MV-4-11 (cell line): Measurements from ENCODE around the gene DCBLD1.
"Not testable (repeated sequence)": the region's sequence is repeated elsewhere in the genome, so short reads cannot be mapped to it uniquely, and the experiment has no call there.

Experiments used
- DNase-seq: peaks from one replicate; lab custom pipeline; 2025; lab: John Stamatoyannopoulos, UW

DCBLD1 gene

DNA sequence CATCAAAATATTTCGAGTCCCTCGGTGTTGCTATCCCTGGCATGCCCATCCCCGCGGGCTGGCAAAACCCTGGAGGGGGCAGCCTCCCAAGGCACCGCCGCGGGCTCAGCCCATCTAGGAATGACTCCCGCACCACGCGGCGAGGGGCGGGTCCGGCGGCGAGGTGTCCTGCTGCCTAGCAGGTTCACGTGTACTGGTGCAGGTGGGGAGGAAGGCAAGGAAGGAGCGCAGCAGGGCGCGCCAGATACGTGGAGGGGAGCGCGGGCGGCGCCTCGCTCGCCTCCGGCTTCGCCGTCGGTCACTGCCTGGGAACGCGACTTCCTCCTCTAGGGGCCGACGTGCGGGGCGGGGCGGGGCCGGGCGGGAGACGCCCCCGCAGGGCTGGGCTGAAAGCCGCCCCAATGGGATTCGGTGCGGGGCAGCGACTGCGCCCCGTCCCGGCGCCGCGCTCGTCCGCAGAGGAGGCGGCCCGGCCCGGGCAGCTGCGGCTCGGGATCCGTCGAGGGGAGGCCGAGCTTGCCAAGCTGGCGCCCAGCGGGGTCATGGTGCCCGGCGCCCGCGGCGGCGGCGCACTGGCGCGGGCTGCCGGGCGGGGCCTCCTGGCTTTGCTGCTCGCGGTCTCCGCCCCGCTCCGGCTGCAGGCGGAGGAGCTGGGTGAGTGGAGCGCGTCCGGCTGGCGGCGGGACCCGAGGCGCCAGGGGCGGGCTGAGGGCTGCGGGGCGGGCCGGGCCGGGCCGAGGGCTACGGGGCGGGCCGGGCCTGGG is at the start of gene DCBLD1:
Gene DCBLD1 (plus strand): TSS at position 435 of the 764 bp plus-strand sequence. CDS start 108 bp downstream, at position 543.
- DNase-seq, result peak; percentile 64

DNA sequence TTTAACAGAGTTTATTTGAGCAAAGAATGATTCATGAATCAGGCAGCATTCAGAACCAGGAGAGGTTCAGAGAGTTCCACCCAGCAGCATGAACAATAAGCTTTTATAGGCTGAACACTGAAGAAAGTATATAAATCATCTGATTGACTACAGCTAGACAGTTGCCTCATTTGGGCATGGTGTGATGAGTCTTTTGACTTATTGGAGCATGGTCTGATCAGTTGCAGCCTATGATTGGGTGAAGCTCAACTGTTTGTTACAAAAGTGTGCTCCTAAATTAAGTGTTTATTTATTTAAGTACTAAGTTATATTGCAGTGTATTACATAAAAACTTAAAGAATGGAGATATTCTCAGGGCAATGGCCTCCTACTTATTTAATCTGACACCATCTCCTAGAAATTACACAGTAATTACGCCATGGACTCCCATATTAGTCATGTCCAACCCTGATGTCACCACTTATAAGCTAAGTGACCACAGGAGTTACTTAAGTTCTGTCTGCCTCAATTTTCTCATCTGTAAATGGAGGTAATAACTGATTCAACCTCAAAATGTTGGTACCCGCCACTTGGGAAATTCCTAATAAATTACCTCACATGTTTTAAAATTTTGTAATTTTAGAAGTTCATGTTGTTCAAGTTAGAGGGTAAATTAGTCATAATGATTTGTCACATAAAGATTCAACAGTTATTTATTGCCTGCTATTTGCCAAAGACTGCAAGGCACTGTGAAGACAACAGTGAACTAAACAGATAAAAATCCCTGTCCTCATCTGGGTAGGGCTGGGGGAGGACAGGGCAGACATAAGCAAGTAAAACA is 41.6 kb upstream of the DCBLD1 start:
- DNase-seq, result no peak

DNA sequence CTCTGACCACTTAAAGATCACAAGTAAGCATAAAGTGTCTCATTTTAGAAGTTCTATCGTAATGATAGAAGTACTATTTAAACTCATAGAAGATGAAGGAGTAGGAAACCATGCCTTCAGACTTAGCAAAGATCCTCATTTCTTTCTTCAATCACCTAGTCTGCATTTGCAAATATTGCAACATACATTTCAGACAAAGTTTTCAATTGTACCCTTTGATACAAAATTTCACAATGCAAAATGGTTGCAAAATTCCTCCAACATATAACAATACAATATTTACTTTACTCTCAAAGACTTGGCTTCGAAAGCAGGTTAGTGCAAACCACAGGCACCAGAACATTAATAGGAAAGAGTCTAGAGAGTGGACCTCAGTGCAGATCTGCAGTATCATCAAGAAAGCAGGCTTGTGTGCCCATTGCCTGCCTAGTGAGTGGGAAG is 40.6 kb upstream of the DCBLD1 start:
- peak; percentile 23 for DNase-seq

DNA sequence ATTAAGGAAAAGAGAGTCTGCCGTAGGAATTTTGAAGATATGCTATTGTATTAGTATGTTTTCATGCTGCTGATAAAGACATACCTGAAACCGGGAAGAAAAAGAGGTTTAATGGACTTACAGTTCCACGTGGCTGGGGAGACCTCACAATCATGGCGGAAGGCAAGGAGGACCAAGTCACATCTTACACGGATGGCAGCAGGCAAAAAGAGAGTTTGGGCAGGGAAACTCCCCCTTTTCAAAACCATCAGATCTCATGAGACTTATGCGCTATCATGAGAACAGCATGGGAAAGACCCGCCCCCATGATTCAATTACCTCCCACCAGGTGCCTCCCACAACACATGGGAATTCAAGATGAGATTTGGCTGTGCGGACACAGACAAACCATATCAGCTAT is 40.2 kb upstream of the DCBLD1 start:
- not testable (repeated sequence) for DNase-seq

DNA sequence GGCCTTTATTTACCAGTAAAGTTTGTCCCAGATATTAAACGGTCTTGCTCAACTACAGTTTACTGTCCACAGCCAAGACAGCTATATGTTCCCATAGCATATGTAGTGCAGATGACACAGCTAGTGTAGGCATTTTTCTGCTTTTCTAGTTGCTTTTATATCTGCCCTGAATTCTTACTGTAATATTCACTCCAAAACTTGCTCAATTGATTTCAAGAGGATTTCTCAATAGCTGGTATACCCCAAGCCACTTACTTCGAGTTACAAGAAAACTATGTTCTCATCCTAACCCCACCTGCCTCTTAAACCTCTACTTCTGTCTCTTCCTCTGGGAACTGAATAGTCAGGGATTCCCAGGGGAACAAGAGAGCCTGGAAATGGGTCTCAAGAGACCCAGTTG is 37.9 kb upstream of the DCBLD1 start:
- no peak for DNase-seq

DNA sequence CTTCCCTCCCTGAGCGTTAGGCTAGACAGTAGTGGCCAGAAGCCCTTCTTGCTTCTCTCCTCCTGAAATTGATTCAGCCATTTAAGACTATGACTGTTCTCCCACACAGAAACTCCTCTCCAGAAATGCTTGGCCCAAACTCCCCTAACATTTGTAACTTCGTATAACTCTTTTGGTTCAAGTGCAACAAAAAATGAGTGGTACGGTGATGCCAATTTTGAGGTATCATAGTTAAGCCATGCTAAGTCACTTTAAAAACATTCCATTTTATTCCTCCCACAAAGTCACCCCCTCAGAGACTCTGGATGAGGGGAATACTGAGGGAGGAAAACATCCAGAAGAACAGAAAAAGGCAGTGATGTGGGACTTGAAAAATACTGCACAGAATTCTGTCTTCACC is 35.6 kb upstream of the DCBLD1 start:
- no peak for DNase-seq

DNA sequence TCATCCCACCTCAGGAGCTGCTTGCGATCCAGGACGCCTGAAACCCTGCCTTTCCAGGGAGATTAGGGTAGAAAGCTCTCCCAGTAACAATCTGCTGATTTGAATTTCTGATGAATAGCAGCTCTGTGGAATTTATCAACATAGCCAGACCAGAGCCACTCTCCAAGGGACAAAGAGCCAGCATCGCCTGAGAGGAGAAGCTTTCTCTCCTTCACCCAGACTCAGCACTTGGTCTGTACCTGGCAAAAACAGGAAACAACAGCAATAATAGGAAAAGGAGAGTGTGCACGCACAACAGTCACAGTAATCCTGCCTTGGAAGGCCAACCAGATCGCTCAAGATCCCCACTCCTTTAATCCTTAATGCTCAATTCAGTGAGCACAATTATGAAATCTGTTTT is 34.5 kb upstream of the DCBLD1 start:
- no peak for DNase-seq

DNA sequence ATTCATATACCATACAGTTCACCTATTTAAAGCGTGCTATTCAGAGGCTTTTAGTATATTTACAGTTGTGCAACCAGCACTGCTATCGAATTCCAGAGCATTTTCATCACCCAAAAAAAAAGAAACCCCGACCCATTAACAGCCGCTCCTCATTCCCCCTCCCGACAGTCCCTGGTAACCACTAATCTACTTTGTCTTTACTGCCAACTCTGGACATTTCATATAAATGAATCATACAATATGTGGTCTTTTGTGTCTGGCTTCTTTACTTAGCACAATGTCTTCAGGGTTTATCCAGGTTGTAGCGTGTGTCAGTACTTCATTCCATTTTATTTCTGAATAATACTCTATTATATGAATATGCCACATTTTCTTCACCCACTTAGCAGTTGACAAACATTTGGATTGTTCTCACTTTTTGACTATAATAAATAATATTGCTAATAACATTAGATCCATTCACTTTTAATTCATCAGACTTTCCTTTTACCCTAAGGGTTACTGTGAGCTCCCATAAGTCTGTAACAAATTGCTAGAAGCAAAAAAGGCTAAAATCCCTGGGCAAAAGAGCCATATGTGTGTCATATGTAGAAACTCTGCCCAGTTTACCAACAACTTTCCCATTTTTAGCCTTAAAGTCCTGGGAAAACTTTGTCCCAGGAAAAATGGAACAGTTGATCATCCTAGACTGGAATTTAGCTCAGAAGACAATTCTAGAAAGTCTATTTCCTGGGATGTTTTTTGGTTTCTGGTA is 33.6 kb upstream of the DCBLD1 start:
- no peak for DNase-seq

DNA sequence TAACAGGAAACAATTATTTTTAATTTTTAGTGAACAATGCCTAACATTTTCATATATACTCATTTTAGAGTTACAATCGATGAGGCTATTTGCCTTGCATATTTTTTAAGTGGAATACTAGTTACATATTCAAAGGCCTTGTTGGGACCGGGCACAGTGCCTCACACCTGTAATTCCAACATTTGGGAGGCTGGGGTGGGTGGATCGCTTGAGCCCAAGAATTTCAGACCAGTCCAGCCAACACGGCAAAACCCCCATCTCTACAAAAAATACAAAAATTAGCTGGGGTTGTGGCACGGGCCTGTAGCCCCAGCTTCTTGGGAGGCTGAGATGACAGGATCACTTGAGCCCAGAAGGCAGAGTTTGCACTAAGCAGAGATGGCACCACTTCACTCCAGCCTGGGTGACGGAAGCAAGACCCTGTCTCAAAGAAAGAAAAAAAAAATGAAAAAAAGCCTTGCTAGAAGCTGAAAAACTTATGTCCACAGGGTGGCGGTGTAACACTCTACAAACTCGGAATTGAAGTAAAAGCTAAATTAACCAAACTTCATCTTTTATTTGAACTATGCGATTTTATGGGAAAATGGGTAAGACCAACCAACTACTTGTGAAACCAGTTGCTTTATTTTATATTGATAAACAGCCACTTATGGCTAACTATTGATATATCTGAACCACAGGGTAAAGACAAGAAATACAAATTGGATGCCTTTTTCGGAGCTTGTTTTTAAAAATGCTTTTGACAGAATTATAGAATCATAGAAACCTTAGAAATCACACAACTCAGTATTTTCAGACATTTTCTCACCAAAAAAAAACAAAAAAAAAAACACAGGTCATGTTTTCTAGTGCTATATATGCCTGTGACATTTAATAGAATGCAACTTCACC is 32.7 kb upstream of the DCBLD1 start:
- peak; percentile 55 for DNase-seq

DNA sequence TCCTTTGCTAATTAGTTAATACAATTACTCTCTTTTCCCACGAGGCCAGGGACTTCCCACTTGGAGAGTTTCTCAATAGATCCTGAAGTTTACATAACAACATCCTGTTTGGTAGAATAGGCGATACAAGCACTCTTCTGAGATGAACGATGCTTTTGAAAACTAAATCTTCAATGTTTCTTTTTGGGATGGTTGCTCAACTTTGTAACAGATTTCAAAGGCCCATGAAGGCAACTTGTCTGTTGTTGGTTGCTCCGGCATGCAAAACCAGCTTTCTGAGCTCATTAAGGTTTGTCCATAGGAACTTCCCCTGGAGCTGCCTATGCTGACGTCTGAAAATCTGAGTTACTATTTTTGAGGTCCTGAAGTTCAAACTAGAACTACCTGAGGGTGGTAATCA is 30.8 kb upstream of the DCBLD1 start:
- peak; percentile 10 for DNase-seq

DNA sequence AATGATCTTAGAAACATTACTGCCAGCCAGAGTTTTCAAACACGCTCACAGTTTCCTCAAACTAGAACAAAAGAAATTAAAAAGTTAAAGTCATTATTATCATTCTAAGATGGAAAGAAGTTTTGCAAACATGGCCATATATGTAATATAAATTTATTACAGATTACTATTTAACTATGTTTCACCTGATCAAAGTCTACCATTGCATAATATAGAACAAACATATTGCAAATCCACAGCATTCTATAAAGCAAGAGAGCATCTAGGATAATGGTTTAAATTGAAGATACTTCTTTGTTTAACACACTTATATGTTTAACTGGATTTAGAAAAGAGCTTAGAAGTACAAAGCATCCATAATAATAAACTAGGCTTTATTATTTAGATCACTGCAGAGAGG is 26.2 kb upstream of the DCBLD1 start:
- no peak for DNase-seq

DNA sequence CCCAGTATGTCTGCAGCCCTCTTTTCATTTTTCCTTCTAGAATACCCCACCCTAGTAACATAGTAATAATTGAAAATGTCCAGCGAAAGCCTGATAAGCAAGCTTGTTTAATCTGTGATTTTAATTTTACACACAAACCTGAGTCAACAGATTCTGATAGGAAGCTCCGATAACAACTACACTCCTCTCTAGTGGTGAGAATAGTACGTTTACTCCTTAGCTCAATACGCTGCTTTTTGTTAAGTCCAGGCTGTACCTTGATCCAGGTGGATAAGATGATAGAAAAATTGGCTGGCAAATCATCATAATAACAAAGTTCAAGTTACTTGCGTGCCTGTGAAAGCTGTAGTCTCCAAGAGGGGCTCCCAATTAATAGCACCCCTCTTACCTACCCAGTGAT is 25.5 kb upstream of the DCBLD1 start:
- DNase-seq, result no peak

DNA sequence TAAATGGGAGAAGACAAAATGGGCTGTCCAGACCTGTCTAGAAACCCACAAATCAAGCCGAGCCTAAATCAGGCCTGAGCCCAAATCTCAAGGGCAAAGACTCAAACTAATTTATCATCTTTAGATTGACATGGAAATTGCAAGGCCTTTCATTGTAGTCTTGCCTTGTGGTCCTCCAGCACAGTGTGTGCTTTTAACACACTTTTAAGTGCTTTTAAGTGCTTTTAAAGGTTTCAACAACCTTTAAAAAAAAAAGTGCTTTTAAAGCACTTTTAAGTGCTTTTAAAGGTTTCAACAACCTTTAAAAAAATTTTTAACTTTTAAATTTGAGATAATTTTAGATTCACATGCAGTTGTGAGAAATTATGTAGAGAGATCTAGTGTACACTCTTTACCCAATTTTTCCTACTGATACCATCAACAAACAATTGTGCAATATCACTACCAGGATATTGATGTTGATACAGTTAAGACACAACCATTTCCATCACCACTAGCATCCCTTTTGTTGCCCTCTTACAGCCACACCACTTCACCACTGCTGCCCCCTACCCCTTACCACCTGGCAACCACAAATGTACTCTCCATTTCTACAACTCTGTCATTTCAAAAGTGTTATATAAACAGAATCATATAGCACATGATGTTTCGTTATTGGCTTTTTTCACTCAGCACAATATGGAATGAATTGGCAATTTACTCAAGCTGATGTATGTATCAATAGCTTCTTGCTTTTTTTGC is 23.1 kb upstream of the DCBLD1 start:
- DNase-seq, result no peak

DNA sequence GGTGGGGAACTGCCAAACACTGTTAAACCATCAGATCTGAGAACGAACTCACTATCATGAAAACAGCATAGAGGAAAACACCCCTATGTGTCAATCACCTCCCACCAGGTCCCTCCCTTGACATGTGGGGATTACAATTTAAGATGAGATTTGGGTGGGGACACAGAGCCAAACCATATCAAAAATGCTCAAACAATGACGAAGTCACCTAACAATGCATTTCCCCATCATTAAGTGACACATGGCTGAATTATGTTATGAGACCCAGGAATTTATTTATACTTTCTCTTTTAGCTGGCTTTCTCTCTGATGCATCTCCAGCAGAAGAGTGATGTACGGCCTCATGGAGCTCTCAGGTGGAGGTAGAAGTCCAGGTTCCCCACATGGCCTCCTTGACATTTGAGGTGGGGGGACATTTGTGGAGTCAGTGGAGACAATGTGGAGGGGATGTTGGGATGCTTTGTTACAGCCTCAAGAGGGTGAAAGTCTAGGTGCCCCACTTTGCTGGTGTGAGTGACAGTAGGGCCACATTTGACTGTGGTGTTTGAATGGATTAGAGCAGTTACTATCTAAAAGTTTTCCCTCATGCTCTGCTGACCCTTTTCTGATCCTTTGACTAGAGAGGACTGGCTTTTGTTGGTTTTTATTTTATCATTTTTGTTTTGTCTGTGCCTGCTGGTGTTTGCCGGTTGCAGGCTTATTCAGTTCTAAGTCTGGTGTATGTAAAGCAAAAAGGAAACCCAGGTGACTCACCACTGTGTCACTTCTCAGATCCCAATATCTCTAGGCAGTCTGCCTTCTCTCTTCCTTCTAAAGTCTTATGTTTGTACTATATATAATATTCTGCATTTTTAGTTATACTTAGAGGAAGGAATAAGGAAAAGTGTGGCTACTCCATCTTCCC is 18.5 kb upstream of the DCBLD1 start:
- peak; percentile 35 for DNase-seq

DNA sequence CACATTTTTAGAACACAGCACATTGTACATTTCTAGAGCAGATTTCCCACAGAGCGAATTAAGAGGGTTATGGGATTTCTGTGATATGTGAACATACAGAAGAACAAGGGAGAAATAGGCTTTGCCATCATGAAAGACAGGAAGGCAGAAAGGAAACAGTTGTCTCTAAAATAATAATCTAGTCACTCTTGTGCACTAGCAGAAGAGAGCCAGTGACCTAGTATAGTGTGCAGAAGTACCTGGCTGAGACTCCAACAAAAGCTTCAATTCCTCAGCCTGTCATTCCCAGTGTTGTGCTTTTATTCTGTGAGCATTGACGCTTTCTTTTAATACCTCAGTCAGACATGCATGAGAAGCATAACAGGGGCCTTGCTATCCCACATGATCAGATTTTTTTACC is 17.8 kb upstream of the DCBLD1 start:
- DNase-seq, result no peak

DNA sequence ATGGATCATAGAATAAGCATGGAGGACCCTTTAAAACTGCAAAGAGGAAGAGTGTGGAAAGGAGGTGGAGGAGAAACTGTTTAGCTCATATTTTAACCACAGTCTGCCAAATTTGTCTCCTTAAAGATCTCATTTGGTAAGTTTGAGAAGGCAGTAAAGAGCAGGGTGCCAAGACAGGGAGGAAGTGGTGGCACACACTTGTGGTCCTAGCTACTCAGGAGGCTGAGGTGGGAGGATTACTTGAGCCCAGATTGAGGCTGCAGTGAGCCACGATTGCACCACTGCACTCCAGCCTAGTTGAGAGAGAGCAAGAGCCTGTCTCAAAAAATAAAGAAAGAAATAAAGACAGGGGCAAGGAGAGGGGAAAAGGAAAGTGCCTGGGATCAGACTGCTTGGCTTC is 16.8 kb upstream of the DCBLD1 start:
- DNase-seq, result peak; percentile 82

DNA sequence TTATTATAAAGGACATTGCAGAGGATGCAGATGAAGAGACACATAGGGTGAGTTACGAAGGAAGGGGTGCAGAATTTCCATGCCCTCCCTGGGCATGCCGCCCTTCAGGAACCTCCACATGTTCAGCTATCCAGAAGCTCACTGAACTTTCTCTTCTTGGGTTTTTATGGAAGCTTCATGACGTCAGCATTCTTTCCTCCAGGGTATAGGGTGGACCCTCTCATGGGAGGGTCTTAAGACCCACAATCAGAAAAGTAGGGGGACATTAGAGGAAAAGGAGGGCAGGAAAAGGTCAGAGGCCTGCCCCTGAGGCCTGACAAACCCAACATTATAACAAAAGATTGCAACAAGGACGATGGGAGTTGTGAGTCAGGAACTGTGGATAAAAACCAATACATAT is 14.6 kb upstream of the DCBLD1 start:
- no peak for DNase-seq

DNA sequence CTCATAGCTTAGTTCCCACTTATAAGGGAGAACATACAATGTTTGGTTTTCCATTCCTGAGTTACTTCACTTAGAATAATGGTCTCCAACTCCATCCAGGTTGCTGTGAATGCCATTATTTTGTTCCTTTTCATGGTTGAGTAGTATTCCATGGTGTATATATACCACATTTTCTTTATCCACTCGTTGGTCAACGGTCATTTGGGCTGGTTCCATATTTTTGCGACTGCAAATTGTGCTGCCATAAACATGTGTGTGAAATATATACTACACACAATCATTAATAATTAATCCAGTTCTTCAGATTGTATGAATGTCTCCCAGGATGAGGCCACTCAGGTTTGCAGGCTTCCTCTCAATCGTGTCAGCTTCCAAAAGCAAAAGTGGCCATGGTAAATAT is 13.9 kb upstream of the DCBLD1 start:
- not testable (repeated sequence) for DNase-seq

DNA sequence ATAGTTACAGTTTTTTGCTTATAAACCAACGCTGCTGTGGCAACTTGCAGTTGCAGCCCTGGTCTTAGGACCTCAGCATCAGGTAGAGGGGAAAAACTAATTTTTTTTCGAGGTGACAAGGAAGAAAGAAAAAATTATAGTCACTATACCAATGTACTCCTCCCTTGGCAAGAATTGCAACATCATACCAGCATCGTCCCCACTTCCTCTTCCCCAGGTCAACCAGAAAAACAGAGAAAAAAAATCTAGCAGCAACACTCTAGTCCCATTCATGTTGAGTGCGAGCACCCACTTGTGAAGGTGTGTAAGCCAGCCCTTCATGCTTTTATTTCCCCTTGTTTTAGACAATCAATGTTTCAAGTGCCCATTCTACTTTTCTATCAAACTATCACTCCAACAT is 13.1 kb upstream of the DCBLD1 start:
- DNase-seq, result peak; percentile 74

DNA sequence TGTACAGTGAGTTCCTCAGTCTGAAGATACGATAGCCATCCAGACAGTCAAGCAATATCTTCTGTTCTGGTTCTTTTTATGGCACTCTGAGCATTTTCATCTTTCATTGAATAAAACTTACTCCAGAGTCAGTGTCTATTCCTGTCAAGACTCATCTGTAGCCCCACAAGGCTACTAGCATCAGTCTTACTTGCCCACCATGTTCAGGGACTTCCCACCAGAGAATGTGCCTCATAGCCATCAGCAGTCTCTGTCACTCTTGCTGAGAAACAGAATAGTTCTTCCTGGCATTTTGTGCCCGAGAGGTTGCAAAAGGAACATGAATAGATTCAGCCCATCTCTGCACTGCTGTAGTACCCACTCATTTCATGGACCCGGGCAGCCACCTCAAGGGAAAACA is 12.7 kb upstream of the DCBLD1 start:
- no peak for DNase-seq
